ENCODE data around the gene TMA7. TPM values are rescaled to one million over a fixed set of nuclear protein-coding genes. Genes with fewer than 3 reads are reported as not detected.
"Not testable (repeated sequence)": the region's sequence is repeated elsewhere in the genome, so short reads cannot be mapped to it uniquely, and the experiment has no call there.

The TMA7 gene
- total RNA-seq, 4 donors from 2014 or later, result 122 to 281 (median 190) TPM

DNA sequence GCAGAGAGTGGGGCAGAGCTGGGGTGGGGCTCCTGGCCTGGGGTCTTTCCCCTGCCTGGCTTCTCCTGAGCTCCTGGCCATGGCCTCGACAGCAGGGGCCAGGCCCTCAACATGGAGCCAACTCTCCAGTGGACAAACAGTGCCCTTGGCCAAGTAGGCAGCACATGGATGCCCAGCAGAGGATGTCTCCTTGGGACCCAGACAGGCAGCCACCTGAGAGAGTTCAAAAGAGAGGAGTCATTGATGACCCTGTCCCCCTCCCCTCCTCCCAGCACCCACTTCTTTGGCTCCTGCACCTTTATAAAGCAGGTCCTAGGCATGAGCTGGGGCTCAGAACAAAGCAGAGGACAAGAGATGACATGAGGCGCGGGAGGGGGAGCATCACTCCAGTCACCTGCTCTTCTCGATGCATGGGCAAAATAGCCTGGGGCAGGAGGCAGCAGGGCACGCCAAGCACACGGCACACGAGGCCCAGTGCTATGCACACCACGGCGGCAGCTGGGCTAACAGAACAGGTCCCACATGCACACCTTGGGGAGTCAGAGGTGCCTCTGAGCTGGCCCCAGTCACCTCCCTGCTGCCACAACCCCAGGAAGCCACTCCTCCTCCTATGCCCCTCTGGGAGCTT is 36.5 kb downstream of the TMA7 start:
- Histone ChIP-seq H3K4me1 (peaks cover 22% of the 10 kb centered on the region), H3K27ac (no peak overlapping the region), H3K9me3 (no peaks in the 10 kb centered on the region), H3K36me3 (peaks cover 7% of the 10 kb centered on the region), H3K4me3 (no peak overlapping the region), H3K27me3 (no peaks in the 10 kb centered on the region)
- no peak for DNase-seq (ENCODE audit: low spot score in 2 of 2)
- 77% methylated on average over 7 of the region's 9 CpGs for WGBS
- TF ChIP-seq EP300 (IDR thresholded peaks at IDR 0.05) (no peak), POLR2AphosphoS5 (IDR thresholded peaks at IDR 0.05) (no peak), POLR2A (IDR thresholded peaks at IDR 0.05) (no peak)
- TF ChIP-seq, protein P1, sequence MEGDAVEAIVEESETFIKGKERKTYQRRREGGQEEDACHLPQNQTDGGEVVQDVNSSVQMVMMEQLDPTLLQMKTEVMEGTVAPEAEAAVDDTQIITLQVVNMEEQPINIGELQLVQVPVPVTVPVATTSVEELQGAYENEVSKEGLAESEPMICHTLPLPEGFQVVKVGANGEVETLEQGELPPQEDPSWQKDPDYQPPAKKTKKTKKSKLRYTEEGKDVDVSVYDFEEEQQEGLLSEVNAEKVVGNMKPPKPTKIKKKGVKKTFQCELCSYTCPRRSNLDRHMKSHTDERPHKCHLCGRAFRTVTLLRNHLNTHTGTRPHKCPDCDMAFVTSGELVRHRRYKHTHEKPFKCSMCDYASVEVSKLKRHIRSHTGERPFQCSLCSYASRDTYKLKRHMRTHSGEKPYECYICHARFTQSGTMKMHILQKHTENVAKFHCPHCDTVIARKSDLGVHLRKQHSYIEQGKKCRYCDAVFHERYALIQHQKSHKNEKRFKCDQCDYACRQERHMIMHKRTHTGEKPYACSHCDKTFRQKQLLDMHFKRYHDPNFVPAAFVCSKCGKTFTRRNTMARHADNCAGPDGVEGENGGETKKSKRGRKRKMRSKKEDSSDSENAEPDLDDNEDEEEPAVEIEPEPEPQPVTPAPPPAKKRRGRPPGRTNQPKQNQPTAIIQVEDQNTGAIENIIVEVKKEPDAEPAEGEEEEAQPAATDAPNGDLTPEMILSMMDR (IDR thresholded peaks at IDR 0.05), result no peak

DNA sequence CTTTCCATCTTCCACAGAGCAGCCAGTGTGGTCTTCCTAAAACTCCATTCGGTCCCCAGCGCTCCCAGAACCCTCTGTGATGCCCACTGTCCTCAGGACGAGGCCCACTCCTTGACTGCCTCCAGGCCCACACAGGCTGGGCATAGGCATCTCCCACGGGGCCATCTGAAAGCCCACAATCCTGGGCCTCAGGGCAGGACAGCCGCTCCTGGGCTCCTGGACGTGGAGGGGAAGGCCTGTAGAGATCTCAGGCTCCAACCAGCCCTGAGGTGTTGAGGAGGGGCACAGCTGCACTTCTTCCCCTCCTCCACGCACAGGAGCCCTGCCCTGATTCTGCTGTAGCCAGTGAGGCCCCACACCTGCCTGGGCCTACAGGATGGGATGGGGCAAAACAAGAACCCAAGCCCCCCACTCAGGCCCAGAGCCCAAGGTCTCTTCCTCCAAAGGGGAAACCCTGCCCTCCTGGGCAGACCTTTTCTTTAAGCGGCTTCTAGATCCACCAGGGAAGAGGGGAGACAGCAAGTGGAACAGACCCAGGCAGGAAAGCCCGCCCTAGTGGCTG is 38.0 kb downstream of the TMA7 start:
- Histone ChIP-seq H3K4me3 (no peak overlapping the region), H3K27ac (no peak overlapping the region), H3K36me3 (peaks cover 7% of the 10 kb centered on the region), H3K9me3 (no peaks in the 10 kb centered on the region), H3K27me3 (no peaks in the 10 kb centered on the region), H3K4me1 (peaks cover 8% of the 10 kb centered on the region)
- WGBS, result 74% methylated on average over 8 of the region's 9 CpGs
- no peak for TF ChIP-seq POLR2AphosphoS5 (IDR thresholded peaks at IDR 0.05)
- TF ChIP-seq POLR2A (IDR thresholded peaks at IDR 0.05), result no peak
- TF ChIP-seq, protein P1 (IDR thresholded peaks at IDR 0.05), result no peak
- no peak for TF ChIP-seq EP300 (IDR thresholded peaks at IDR 0.05)
- DNase-seq (ENCODE audit: low spot score in 2 of 2), result peak in 1 of 2 donors; percentile 57

DNA sequence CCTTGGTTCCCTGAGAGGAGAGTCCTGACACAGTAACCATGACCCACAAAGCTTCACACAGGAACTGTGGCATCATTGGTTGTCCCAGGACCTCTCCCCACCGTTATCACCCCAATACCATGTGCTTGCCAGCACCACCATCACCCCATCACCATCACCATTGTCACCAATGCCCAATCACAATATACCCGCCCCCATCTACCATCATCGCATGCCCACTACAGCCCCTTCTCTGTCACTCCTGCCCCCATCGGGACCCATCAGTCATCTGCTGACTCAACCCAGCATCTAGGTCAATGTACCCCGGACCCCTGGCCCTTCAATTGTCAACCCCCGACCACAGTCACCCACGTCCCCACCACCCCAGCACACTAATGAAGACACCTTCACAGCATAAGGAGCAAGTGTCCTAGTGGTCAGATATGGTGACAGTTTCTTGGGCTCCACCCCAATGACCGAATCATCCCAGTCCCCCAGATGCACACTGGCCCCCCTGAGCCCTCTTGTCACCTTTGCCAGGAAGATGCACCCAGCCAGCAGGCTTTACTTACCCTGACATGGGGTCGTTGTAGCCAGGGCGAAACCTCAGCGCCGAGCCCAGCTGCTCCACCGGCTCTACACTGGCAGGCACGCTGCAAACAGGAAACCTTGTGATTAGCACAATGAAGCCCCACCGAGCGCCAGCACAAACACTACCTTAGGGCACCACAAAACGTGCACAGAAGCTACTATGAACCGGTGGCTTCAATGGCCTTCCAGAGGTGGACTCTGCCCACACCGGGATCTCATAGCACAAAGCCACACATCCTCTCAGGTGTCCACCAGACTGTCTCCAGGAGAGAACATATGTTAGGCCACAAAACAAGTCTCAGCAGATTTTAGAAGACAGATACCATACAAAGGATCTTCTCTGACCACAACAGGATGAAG is 38.8 kb downstream of the TMA7 start:
- Histone ChIP-seq H3K4me3 (no peak overlapping the region), H3K27ac (no peak overlapping the region), H3K9me3 (no peaks in the 10 kb centered on the region), H3K4me1 (no peaks in the 10 kb centered on the region), H3K36me3 (peaks cover 7% of the 10 kb centered on the region), H3K27me3 (no peaks in the 10 kb centered on the region)
- 89% methylated on average over 19 of the region's 19 CpGs for WGBS
- DNase-seq (ENCODE audit: low spot score in 2 of 2), result peak in 1 of 2 donors; percentile 59
- TF ChIP-seq EP300 (IDR thresholded peaks at IDR 0.05) (no peak), POLR2AphosphoS5 (IDR thresholded peaks at IDR 0.05) (no peak), POLR2A (IDR thresholded peaks at IDR 0.05) (no peak)
- TF ChIP-seq, protein P1 (IDR thresholded peaks at IDR 0.05), result no peak

DNA sequence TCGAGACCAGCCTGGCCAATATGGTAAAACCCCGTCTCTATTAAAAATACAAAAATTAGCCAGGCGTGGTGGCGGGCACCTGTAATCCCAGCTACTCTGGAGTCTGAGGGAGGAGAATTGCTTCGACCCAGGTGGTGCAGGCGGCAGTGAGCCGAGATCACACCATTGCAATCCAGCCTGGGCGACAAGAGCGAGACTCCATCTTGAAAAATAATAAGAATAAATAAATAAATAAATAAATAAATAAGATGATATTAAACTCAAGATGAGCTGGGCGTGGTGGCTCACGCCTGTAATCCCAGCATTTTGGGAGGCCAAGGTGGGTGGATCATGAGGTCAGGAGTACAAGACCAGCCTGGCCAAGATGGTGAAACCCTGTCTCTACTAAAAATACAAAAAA is 40.8 kb downstream of the TMA7 start:
- not testable (repeated sequence) for H3K4me1 ChIP-seq, H3K4me3 ChIP-seq, H3K9me3 ChIP-seq, H3K27ac ChIP-seq, H3K27me3 ChIP-seq, H3K36me3 ChIP-seq
- peak in 1 of 2 donors; percentile 18 for DNase-seq (ENCODE audit: low spot score in 2 of 2)
- 94% methylated on average over 11 of the region's 11 CpGs for WGBS

DNA sequence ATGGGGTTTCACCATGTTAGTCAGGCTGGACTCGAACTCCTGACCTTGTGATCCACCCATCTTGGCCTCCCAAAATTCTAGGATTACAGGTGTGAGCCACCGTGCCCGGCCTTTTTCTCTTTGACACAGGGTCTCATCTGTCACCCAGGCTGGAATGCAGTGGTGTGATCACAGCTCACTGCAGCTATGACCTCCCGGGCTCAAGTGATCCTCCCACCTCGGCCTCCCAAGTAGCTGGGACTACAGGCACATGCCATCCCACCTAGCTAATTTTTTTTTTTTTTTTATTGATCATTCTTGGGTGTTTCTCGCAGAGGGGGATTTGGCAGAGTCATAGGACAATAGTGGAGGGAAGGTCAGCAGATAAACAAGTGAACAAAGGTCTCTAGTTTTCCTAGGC is 42.8 kb downstream of the TMA7 start:
- 94% methylated on average over 6 of the region's 6 CpGs for WGBS
- DNase-seq (ENCODE audit: low spot score in 2 of 2), result peak in 1 of 2 donors; percentile 16

DNA sequence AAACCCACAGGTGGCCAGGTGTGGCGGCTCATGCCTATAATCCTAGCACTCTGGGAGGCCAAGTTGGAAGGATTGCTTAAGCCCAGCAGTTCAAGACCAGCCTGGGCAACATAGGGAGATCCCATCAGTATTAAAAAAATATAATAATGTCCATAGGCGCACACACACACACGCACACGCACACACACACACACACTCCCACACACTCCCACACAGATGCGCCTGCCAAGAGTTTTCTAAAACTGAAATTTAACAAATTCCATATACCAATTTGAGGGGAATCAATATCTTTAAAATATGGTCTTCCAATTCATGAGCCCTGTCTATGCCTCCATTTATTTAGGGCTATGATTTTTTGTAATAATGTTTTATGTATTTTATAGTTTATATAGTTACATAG is 46.9 kb downstream of the TMA7 start:
- TF ChIP-seq, protein P1 (IDR thresholded peaks at IDR 0.05), result no peak
- TF ChIP-seq POLR2A (IDR thresholded peaks at IDR 0.05) (no peak), POLR2AphosphoS5 (IDR thresholded peaks at IDR 0.05) (no peak), EP300 (IDR thresholded peaks at IDR 0.05) (no peak)
- WGBS, result 97% methylated on average over 5 of the region's 5 CpGs
- H3K27ac ChIP-seq, result no peak overlapping the region

More for the DNA sequence above, 42.8 kb downstream of the TMA7 start:
- not testable (repeated sequence) for H3K9me3 ChIP-seq, H3K36me3 ChIP-seq, H3K27ac ChIP-seq, H3K4me3 ChIP-seq, H3K4me1 ChIP-seq, H3K27me3 ChIP-seq

More for the DNA sequence above, 46.9 kb downstream of the TMA7 start:
- Histone ChIP-seq H3K4me1 (no peaks in the 10 kb centered on the region), H3K36me3 (no peaks in the 10 kb centered on the region), H3K9me3 (no peaks in the 10 kb centered on the region), H3K4me3 (no peak overlapping the region), H3K27me3 (no peaks in the 10 kb centered on the region)
- peak in 1 of 2 donors; percentile 9 for DNase-seq (ENCODE audit: low spot score in 2 of 2)
